PC-9 (cell line): ENCODE measurements around the gene AATF. TPM values are rescaled to one million over a fixed set of nuclear protein-coding genes. Genes with fewer than 3 reads are reported as not detected.

Experiments
- BruUV-seq: library from RNA; stranded (reverse); fragments of 400-500 nt; replicated peaks from 2 replicates; lab custom pipeline; 2021; lab: Mats Ljungman, UMichigan
- CTCF ChIA-PET: fragments of 300-600 bp; sonication (Branson Sonifier 250); formaldehyde crosslinking; loops from one replicate; lab custom pipeline; 2022; ENCODE audit warnings: antibody characterized with exemption; lab: Charles Lee
- POLR2A ChIA-PET: fragments of 300-600 bp; sonication (Branson Sonifier 250); formaldehyde crosslinking; loops from one replicate; lab custom pipeline; 2022; ENCODE audit warnings: antibody characterized with exemption; ENCODE audit not compliant: unreplicated experiment; lab: Charles Lee
- DNase-seq, 2 experiments: peaks; one replicate each; pipeline versions ENCODE4 v3.0.0 to v3.0.0-alpha.2; 2015 to 2022; ENCODE audit warnings: mixed read lengths in 1 of 2
- H2AFZ ChIP-seq: fragments of 200-600 bp; sonication (generic); 2 replicates; pipeline ENCODE4 v1.8.1; 2017; ENCODE audit warnings: antibody characterized with exemption
- H3F3A ChIP-seq: fragments of 200-600 bp; sonication (generic); 2 replicates; pipeline ENCODE4 v1.8.1; 2017; ENCODE audit warnings: antibody characterized with exemption, mild to moderate bottlenecking, low read depth; ENCODE audit not compliant: insufficient read depth
- H3K27ac ChIP-seq: fragments of 200-600 bp; sonication (generic); 2 replicates; pipeline ENCODE4 v1.6.1; 2016; ENCODE audit warnings: mixed run types
- H3K27me3 ChIP-seq: fragments of 200-600 bp; sonication (generic); 2 replicates; pipeline ENCODE4 v1.6.1; 2016; ENCODE audit warnings: low read depth, mixed run types; ENCODE audit not compliant: insufficient read depth
- H3K36me3 ChIP-seq: fragments of 200-600 bp; sonication (generic); 2 replicates; pipeline ENCODE4 v1.6.1; 2016; ENCODE audit warnings: low read depth, mixed run types
- H3K4me1 ChIP-seq: fragments of 200-600 bp; sonication (generic); replicated peaks from 2 replicates; pipeline ENCODE4 v1.6.1; 2016; ENCODE audit warnings: mixed run types; ENCODE audit not compliant: insufficient read depth
- H3K4me2 ChIP-seq: fragments of 200-600 bp; sonication (generic); 2 replicates; pipeline ENCODE4 v1.6.1; 2017; ENCODE audit warnings: mixed run types
- H3K4me3 ChIP-seq: fragments of 200-600 bp; sonication (generic); 2 replicates; pipeline ENCODE4 v1.6.1; 2016; ENCODE audit warnings: mixed run types
- H3K79me2 ChIP-seq: fragments of 200-600 bp; sonication (generic); 2 replicates; pipeline ENCODE4 v1.6.1; 2017; ENCODE audit warnings: low read depth, mixed run types
- H3K9me2 ChIP-seq: fragments of 200-600 bp; sonication (generic); 2 replicates; pipeline ENCODE4 v1.8.1; 2017; ENCODE audit warnings: mild to moderate bottlenecking; ENCODE audit not compliant: insufficient read depth
- H3K9me3 ChIP-seq: fragments of 200-600 bp; sonication (generic); 2 replicates; pipeline ENCODE4 v1.8.1; 2016; ENCODE audit warnings: low read depth; ENCODE audit not compliant: insufficient read depth
- H4K20me1 ChIP-seq: fragments of 200-600 bp; sonication (generic); 2 replicates; pipeline ENCODE4 v1.8.1; 2017; ENCODE audit not compliant: insufficient read depth
- CTCF ChIP-seq: fragments of 200-600 bp; sonication (generic); conservative IDR thresholded peaks from 2 replicates; pipeline ENCODE4 v1.6.1; 2017; ENCODE audit warnings: mixed run types, antibody characterized with exemption, mild to moderate bottlenecking, moderate library complexity
- EZH2 ChIP-seq: fragments of 200-600 bp; sonication (generic); IDR thresholded peaks from 2 replicates; pipeline ENCODE4 v1.8.0; 2017; ENCODE audit warnings: antibody characterized with exemption, low read depth
- intact Hi-C: fragments of 100-400 bp; cut with micrococcal nuclease; formaldehyde crosslinking; loops from one replicate; pipeline ENCODE4 v1.10.0; 2022; ENCODE audit not compliant: unreplicated experiment
- total RNA-seq: library from RNA; stranded (reverse); gene quantifications from 2 replicates; pipeline ENCODE4 v1.2.3, GENCODE V29; 2021

AATF gene
- total RNA-seq, 1 experiment from 2014 or later, result 71.4 TPM

GRCh38 chr17:37060928-37061327, 112.2 kb downstream of the AATF start:
- Histone ChIP-seq H4K20me1 (no peaks in the 10 kb centered on the region), H3K27ac (peak overlapping the region; percentile 56), H3K79me2 (no peaks in the 10 kb centered on the region), H3K4me1 (peaks cover 19% of the 10 kb centered on the region), H3F3A (peaks cover 21% of the 10 kb centered on the region), H3K4me3 (no peak overlapping the region), H3K9me2 (no peaks in the 10 kb centered on the region), H3K9me3 (no peaks in the 10 kb centered on the region), H3K36me3 (no peaks in the 10 kb centered on the region), H3K4me2 (peak overlapping the region; percentile 53), H3K27me3 (no peaks in the 10 kb centered on the region), H2AFZ (no peak overlapping the region)
- ChIA-PET POLR2A (interaction anchor here (0.6 kb wide), 1 partner anchor 10 kb away, joined by 8 read pairs; no protein-coding TSS in a partner anchor), CTCF (no interaction called here)
- peak; percentile 10 to 82 for DNase-seq
- no TSS peak for BruUV-seq
- intact Hi-C loops, result no loop called here
- TF ChIP-seq CTCF, result no peak
- TF ChIP-seq EZH2, result no peak

DNA sequence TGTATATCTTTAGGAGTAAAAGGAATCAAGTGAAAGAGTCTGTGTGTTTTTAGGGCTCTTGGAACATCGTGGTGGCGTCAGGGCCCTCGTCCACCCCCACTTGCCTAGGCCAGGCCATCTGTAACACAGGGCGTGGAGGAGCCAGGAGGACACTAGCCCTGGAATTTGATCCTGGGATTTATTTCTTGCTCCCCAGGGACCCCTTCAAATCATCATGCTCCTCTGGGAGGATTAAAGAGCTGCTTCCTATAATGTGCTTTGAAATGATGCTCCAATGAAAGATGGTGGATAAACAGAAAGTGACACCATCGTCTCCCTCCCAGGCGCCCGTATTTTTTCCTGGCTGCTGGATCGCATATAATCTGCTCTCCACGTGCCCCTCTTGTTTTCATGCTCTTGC, 113.3 kb downstream of the AATF start:
- no peak for DNase-seq
- no peaks in the 10 kb centered on the region for H3K9me3 ChIP-seq
- H2AFZ ChIP-seq, result no peak overlapping the region
- no peak overlapping the region for H3K4me3 ChIP-seq
- no peaks in the 10 kb centered on the region for H3K27me3 ChIP-seq
- CTCF ChIA-PET, result interaction anchor here (0.5 kb wide), 1 partner anchor 436 kb away, joined by 5 read pairs; no protein-coding TSS in a partner anchor
- H3F3A ChIP-seq, result peaks cover 23% of the 10 kb centered on the region
- peaks cover 21% of the 10 kb centered on the region for H3K4me1 ChIP-seq
- H3K9me2 ChIP-seq, result no peaks in the 10 kb centered on the region
- no peaks in the 10 kb centered on the region for H4K20me1 ChIP-seq
- no peak overlapping the region for H3K4me2 ChIP-seq
- intact Hi-C loops, result no loop called here
- no TSS peak for BruUV-seq
- no peak overlapping the region for H3K27ac ChIP-seq
- no peak for TF ChIP-seq CTCF
- TF ChIP-seq EZH2, result no peak
- H3K36me3 ChIP-seq, result no peaks in the 10 kb centered on the region
- POLR2A ChIA-PET, result no interaction called here
- no peaks in the 10 kb centered on the region for H3K79me2 ChIP-seq

GRCh38 chr17:37064206-37064605, 115.5 kb downstream of the AATF start:
- ChIA-PET CTCF (no interaction called here), POLR2A (no interaction called here)
- Histone ChIP-seq H4K20me1 (no peaks in the 10 kb centered on the region), H3K9me2 (no peaks in the 10 kb centered on the region), H3K4me2 (no peak overlapping the region), H3F3A (peaks cover 40% of the 10 kb centered on the region), H3K27me3 (no peaks in the 10 kb centered on the region), H3K4me3 (no peak overlapping the region), H3K9me3 (no peaks in the 10 kb centered on the region), H3K36me3 (no peaks in the 10 kb centered on the region), H3K4me1 (peaks cover 42% of the 10 kb centered on the region), H3K27ac (no peak overlapping the region), H2AFZ (no peak overlapping the region), H3K79me2 (no peaks in the 10 kb centered on the region)
- no TSS peak for BruUV-seq
- intact Hi-C loops, result no loop called here
- no peak for TF ChIP-seq EZH2
- TF ChIP-seq CTCF, result no peak
- no peak for DNase-seq
